IMR-90 (cell line): Measurements from ENCODE around the gene CCDC69. TPM values are rescaled to one million over a fixed set of nuclear protein-coding genes. Genes with fewer than 3 reads are reported as not detected.

Experiments used
- ATAC-seq: fragments of 200-7000 bp; cut with Tn5 transposase; 2 replicates; pipeline ENCODE4 v1.9.1; 2020; ENCODE audit warnings: low read depth, mild to moderate bottlenecking, moderate library complexity
- BruUV-seq: library from RNA; stranded (reverse); fragments of 400-500 nt; replicated peaks from 2 replicates; lab custom pipeline; 2021; lab: Mats Ljungman, UMichigan
- CTCF ChIA-PET: fragments of 300-600 bp; formaldehyde crosslinking; extraction: SDS; loops from one replicate; lab custom pipeline; 2021; ENCODE audit warnings: antibody characterized with exemption; lab: Yijun Ruan, JAX
- POLR2A ChIA-PET: fragments of 300-600 bp; sonication (Branson Sonifier 250); formaldehyde crosslinking; loops from one replicate; lab custom pipeline; 2022; ENCODE audit warnings: antibody characterized with exemption; ENCODE audit not compliant: unreplicated experiment; lab: Charles Lee
- DNase-seq: peaks from one replicate; pipeline ENCODE4 v3.0.0; 2013
- H2AFZ ChIP-seq: replicated peaks from 2 replicates; pipeline ENCODE3; 2013; ENCODE audit warnings: low read length, mild to moderate bottlenecking; ENCODE audit not compliant: poor library complexity
- H2AK5ac ChIP-seq: 2 replicates; pipeline ENCODE4 v1.6.1; 2013; ENCODE audit warnings: low read depth, low read length, inconsistent platforms
- H2AK9ac ChIP-seq: replicated peaks from 2 replicates; pipeline ENCODE3; 2013; ENCODE audit warnings: mild to moderate bottlenecking, low read depth, low read length, moderate library complexity; ENCODE audit not compliant: poor library complexity
- H2BK120ac ChIP-seq: 2 replicates; pipeline ENCODE4 v1.6.1; 2013; ENCODE audit warnings: low read depth, low read length, inconsistent platforms
- H2BK15ac ChIP-seq: 3 replicates; pipeline ENCODE4 v1.6.1; 2013; ENCODE audit warnings: low read depth, low read length, inconsistent platforms
- H2BK20ac ChIP-seq: 2 replicates; pipeline ENCODE4 v1.6.1; 2013; ENCODE audit warnings: low read depth, mild to moderate bottlenecking, inconsistent platforms, low read length, moderate library complexity
- H2BK5ac ChIP-seq: 2 replicates; pipeline ENCODE4 v1.6.1; 2013; ENCODE audit warnings: mild to moderate bottlenecking, low read depth, low read length, inconsistent platforms; ENCODE audit not compliant: poor library complexity, severe bottlenecking
- H3K14ac ChIP-seq: replicated peaks from 2 replicates; pipeline ENCODE4 v1.6.1; 2013; ENCODE audit warnings: low read depth, low read length, inconsistent platforms
- H3K18ac ChIP-seq: 2 replicates; pipeline ENCODE4 v1.6.1; 2013; ENCODE audit warnings: low read depth, low read length, control low read depth
- H3K23ac ChIP-seq: 2 replicates; pipeline ENCODE4 v1.6.1; 2013; ENCODE audit warnings: low read depth, low read length, inconsistent platforms
- H3K27ac ChIP-seq: 2 replicates; pipeline ENCODE4 v1.5.1; 2013; ENCODE audit warnings: mild to moderate bottlenecking, control low read depth, low read length; ENCODE audit not compliant: insufficient read depth
- H3K27me3 ChIP-seq: 2 replicates; pipeline ENCODE4 v1.6.1; 2013; ENCODE audit warnings: low read length; ENCODE audit not compliant: control insufficient read depth, insufficient read depth
- H3K36me3 ChIP-seq: 2 replicates; pipeline ENCODE4 v1.6.1; 2013; ENCODE audit warnings: low read length, mixed read lengths; ENCODE audit not compliant: control insufficient read depth, insufficient read depth
- H3K4ac ChIP-seq: 2 replicates; pipeline ENCODE4 v1.6.1; 2013; ENCODE audit warnings: low read depth, low read length, inconsistent platforms
- H3K4me1 ChIP-seq: 2 replicates; pipeline ENCODE4 v1.6.1; 2013; ENCODE audit warnings: low read length, mixed read lengths; ENCODE audit not compliant: control insufficient read depth, insufficient read depth
- H3K4me2 ChIP-seq: 2 replicates; pipeline ENCODE4 v1.6.1; 2013; ENCODE audit warnings: low read depth, mild to moderate bottlenecking, control low read depth, low read length, moderate library complexity
- H3K4me3 ChIP-seq: 2 replicates; pipeline ENCODE4 v1.5.1; 2013; ENCODE audit warnings: low read depth, mild to moderate bottlenecking, control low read depth, low read length, moderate library complexity; ENCODE audit not compliant: insufficient read depth
- H3K56ac ChIP-seq: 2 replicates; pipeline ENCODE4 v1.6.1; 2013; ENCODE audit warnings: low read length, inconsistent platforms; ENCODE audit not compliant: insufficient read depth; ENCODE audit errors: extremely low read depth
- H3K79me1 ChIP-seq, 2 experiments: 2 replicates each; pipeline ENCODE4 v1.6.1; 2013; ENCODE audit warnings: low read length in 2 of 2, inconsistent platforms in 1 of 2, low read depth in 1 of 2
- H3K9ac ChIP-seq: 2 replicates; pipeline ENCODE4 v1.6.1; 2013; ENCODE audit warnings: low read depth, low read length, control low read depth
- H3K9me1 ChIP-seq: 2 replicates; pipeline ENCODE4 v1.6.1; 2013; ENCODE audit warnings: low read length, inconsistent platforms; ENCODE audit not compliant: insufficient read depth
- H3K9me3 ChIP-seq: 2 replicates; pipeline ENCODE4 v1.6.1; 2013; ENCODE audit warnings: low read length; ENCODE audit not compliant: control insufficient read depth, insufficient read depth
- H4K20me1 ChIP-seq: 2 replicates; pipeline ENCODE4 v1.6.1; 2013; ENCODE audit warnings: low read length, inconsistent platforms; ENCODE audit not compliant: insufficient read depth
- H4K5ac ChIP-seq: 2 replicates; pipeline ENCODE4 v1.6.1; 2013; ENCODE audit warnings: mild to moderate bottlenecking, low read depth, low read length, control low read depth
- H4K8ac ChIP-seq, 2 experiments: 2 replicates each; pipeline ENCODE4 v1.6.1; 2013; ENCODE audit warnings: low read depth in 2 of 2, low read length in 2 of 2, control low read depth in 1 of 2, inconsistent platforms in 1 of 2
- H4K91ac ChIP-seq: 2 replicates; pipeline ENCODE4 v1.6.1; 2013; ENCODE audit warnings: low read depth, low read length, inconsistent platforms; ENCODE audit not compliant: insufficient read depth
- CEBPB ChIP-seq: IDR thresholded peaks from 2 replicates; pipeline ENCODE4 v1.6.1; 2012; ENCODE audit warnings: low read depth, low read length, improper control_type of control experiment
- CHD1 ChIP-seq: IDR thresholded peaks from 2 replicates; pipeline ENCODE4 v1.6.1; 2012; ENCODE audit warnings: low read depth, low read length, improper control_type of control experiment
- POLR2A ChIP-seq: IDR thresholded peaks from 2 replicates; pipeline ENCODE4 v1.6.1; 2012; ENCODE audit warnings: mild to moderate bottlenecking, low read depth, low read length
- SMC3 ChIP-seq: fragments of 150-350 bp; IDR thresholded peaks from 2 replicates; pipeline ENCODE4 v1.6.1; 2016; ENCODE audit warnings: low read depth, mild to moderate bottlenecking, antibody characterized with exemption, low read length, moderate library complexity
- WGBS, 2 experiments: methylation state at CpG; one replicate each; pipeline versions ENCODE4 v1.1.5 to v1.1.7; 2013; ENCODE audit warnings: missing lambda C conversion rate in 2 of 2; ENCODE audit not compliant: insufficient read length in 1 of 2; ENCODE audit errors: extremely low coverage in 2 of 2; 5-methylcytosine and 5-hydroxymethylcytosine counted together
- dilution Hi-C: fragments of 300-500 bp; cut with HindIII; formaldehyde crosslinking; loops from one replicate; pipeline ENCODE4 v1.14.3; 2018; ENCODE audit warnings: low sequenced_read_pairs; ENCODE audit not compliant: unreplicated experiment
- in situ Hi-C: fragments of 300-500 bp; cut with MboI; formaldehyde crosslinking; loops from 3 replicates; pipeline ENCODE4 v1.14.3; 2019; ENCODE audit warnings: low sequenced_read_pairs, inconsistent platforms, mixed read lengths
- intact Hi-C: fragments of 100-400 bp; cut with micrococcal nuclease; formaldehyde crosslinking; loops from 2 replicates; pipeline ENCODE4 v1.10.0; 2022
- polyA plus RNA-seq, 3 experiments: library from polyadenylated mRNA; depleted of rRNA; stranded (reverse); fragments of >200 nt; gene quantifications; 2 replicates each; pipeline ENCODE4 v1.2.3, GENCODE V29; 2012; ENCODE audit warnings: low replicate concordance in 1 of 3
- total RNA-seq: library from RNA; depleted of rRNA; stranded (reverse); fragments of >200 nt; gene quantifications from 2 replicates; pipeline ENCODE4 v1.2.3, GENCODE V29; 2012
- TF ChIP-seq, protein P1 (sequence below): fragments of 150-350 bp; IDR thresholded peaks from 2 replicates; pipeline ENCODE4 v1.6.1; 2017; ENCODE audit warnings: mild to moderate bottlenecking, antibody characterized with exemption, low read length, low read depth

CCDC69 gene
- total and polyA plus RNA-seq, 2 of the 4 experiments (the other 2 are of a cell fraction), result 0.36 to 0.48 TPM

DNA sequence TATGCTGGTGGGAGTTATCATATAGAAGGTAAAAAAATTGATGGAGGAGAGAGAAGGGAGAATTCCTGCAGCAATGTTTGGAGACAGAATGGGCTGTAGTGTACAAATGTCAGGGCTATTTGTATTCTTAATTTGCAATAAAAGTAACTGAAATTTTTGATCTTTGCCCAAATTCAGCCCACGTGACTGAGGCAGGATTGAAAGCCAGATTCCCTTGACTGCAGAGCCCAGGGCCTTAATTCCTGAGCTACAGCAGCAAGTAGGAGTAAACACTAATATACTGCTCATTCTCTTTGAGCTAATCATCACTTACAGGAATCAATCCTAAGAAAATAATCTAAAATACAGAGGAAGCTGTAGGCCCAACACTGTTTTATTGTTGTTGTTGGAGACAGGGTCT is 61.1 kb downstream of the CCDC69 start:
- Histone ChIP-seq H3K4ac (no peak overlapping the region), H3K4me1 (peaks cover 3% of the 10 kb centered on the region; the same call in 1 of the 2 replicates), H4K5ac (no peak overlapping the region), H2BK15ac (no peak overlapping the region), H2BK20ac (no peak overlapping the region), H3K56ac (no peak overlapping the region), H2BK5ac (no peak overlapping the region), H4K20me1 (no peaks in the 10 kb centered on the region), H3K14ac (no peak overlapping the region), H3K23ac (no peak overlapping the region), H3K9me1 (no peaks in the 10 kb centered on the region), H2AK5ac (no peak overlapping the region), H3K18ac (no peak overlapping the region), H3K36me3 (no peaks in the 10 kb centered on the region), H3K27me3 (0 out of 2 replicates have a peak, but pooled peaks cover 2% of the 10 kb centered on the region), H3K27ac (peak overlapping the region; percentile 1; the same call in 1 of the 2 replicates), H3K4me3 (no peak overlapping the region), H4K8ac (no peak overlapping the region), H3K79me1 (peaks cover 0 to 5% of the 10 kb centered on the region in 2 experiments; a peak in 1 of 4 replicates), H2AFZ (no peak overlapping the region), H3K4me2 (no peak overlapping the region), H3K9me3 (no peaks in the 10 kb centered on the region), H3K9ac (no peak overlapping the region), H4K91ac (no peak overlapping the region), H2AK9ac (no peak overlapping the region), H2BK120ac (no peak overlapping the region)
- TF ChIP-seq CHD1 (no peak), POLR2A (no peak), SMC3 (no peak), CEBPB (no peak)
- TF ChIP-seq, protein P1, sequence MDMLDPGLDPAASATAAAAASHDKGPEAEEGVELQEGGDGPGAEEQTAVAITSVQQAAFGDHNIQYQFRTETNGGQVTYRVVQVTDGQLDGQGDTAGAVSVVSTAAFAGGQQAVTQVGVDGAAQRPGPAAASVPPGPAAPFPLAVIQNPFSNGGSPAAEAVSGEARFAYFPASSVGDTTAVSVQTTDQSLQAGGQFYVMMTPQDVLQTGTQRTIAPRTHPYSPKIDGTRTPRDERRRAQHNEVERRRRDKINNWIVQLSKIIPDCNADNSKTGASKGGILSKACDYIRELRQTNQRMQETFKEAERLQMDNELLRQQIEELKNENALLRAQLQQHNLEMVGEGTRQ, result peak; percentile 79
- intact Hi-C loops (loop anchor here (10.0 kb wide), 1 partner anchor 598 kb away; no protein-coding TSS in a partner anchor), in situ Hi-C loops (loop anchor here (10.0 kb wide), 1 partner anchor 368 kb away; no protein-coding TSS in a partner anchor), dilution Hi-C loops (no loop called here)
- ATAC-seq (peak; percentile 68), DNase-seq (peak; percentile 41)
- no TSS peak for BruUV-seq
- WGBS, 2 experiments, result no CpG with 5 or more reads among the region's 1 CpG
- POLR2A ChIA-PET, result interaction anchor here (1.2 to 1.4 kb wide), 2 partner anchors 12 to 112 kb away, joined by 3 read pairs; no protein-coding TSS in a partner anchor
- CTCF ChIA-PET, result interaction anchor here (0.9 to 1.2 kb wide), 3 partner anchors 47 to 489 kb away, joined by 4 read pairs; no protein-coding TSS in a partner anchor
